Measurements from ENCODE around the gene CFI. TPM values are rescaled to one million over a fixed set of nuclear protein-coding genes. Genes with fewer than 3 reads are reported as not detected.

CFI gene
- total and polyA plus RNA-seq, 2 of the 8 experiments (the other 6 are each of a cell fraction or from before 2014, with no cell fraction given) = not detected

DNA sequence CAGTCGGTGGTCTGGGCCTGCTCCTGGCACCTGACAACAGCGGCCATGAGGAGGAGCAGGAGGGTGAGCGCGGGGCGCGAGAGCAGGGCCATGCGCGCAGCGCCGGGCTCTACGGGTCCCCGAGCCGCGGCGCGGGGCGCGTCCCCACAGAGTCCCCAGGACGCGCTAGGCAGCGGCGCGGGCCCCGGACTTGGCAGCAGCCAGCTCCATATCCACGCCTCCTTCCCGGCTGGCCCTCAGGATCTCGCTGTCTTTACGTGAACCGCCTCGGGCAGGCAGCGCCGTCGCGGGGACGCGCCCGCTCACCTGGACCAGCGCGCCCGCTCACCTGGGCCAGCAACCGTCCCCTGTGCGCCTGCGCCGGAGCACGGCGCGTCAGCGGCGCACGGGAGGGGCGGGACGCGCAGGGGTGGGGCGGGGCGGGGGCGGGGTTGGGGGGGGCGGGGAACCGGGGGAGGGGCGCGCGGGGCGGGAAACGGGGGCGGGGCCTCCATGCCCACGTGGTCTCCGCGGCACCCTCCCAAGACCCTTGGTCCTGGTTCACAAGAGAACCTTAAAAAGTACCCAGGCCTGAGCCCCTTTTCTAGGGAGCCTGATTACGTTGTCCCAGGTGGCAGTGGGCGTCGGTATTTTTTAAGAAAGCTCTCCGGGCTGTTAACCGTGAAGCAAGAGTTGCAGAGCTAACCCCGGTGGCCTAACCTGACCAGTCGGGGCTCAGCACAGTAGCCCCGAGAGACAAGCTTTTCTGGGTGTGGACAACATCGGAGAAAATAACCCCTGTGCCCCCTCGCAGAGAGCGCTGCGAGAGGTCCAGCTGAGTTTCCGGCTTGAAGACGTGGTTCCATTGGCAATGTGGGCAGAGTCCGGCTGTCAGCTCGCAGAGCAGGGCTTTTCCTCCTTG lies 71.8 kb downstream of the CFI start, which contains the start of gene PLA2G12A (continued):
- TF ChIP-seq, protein P1, sequence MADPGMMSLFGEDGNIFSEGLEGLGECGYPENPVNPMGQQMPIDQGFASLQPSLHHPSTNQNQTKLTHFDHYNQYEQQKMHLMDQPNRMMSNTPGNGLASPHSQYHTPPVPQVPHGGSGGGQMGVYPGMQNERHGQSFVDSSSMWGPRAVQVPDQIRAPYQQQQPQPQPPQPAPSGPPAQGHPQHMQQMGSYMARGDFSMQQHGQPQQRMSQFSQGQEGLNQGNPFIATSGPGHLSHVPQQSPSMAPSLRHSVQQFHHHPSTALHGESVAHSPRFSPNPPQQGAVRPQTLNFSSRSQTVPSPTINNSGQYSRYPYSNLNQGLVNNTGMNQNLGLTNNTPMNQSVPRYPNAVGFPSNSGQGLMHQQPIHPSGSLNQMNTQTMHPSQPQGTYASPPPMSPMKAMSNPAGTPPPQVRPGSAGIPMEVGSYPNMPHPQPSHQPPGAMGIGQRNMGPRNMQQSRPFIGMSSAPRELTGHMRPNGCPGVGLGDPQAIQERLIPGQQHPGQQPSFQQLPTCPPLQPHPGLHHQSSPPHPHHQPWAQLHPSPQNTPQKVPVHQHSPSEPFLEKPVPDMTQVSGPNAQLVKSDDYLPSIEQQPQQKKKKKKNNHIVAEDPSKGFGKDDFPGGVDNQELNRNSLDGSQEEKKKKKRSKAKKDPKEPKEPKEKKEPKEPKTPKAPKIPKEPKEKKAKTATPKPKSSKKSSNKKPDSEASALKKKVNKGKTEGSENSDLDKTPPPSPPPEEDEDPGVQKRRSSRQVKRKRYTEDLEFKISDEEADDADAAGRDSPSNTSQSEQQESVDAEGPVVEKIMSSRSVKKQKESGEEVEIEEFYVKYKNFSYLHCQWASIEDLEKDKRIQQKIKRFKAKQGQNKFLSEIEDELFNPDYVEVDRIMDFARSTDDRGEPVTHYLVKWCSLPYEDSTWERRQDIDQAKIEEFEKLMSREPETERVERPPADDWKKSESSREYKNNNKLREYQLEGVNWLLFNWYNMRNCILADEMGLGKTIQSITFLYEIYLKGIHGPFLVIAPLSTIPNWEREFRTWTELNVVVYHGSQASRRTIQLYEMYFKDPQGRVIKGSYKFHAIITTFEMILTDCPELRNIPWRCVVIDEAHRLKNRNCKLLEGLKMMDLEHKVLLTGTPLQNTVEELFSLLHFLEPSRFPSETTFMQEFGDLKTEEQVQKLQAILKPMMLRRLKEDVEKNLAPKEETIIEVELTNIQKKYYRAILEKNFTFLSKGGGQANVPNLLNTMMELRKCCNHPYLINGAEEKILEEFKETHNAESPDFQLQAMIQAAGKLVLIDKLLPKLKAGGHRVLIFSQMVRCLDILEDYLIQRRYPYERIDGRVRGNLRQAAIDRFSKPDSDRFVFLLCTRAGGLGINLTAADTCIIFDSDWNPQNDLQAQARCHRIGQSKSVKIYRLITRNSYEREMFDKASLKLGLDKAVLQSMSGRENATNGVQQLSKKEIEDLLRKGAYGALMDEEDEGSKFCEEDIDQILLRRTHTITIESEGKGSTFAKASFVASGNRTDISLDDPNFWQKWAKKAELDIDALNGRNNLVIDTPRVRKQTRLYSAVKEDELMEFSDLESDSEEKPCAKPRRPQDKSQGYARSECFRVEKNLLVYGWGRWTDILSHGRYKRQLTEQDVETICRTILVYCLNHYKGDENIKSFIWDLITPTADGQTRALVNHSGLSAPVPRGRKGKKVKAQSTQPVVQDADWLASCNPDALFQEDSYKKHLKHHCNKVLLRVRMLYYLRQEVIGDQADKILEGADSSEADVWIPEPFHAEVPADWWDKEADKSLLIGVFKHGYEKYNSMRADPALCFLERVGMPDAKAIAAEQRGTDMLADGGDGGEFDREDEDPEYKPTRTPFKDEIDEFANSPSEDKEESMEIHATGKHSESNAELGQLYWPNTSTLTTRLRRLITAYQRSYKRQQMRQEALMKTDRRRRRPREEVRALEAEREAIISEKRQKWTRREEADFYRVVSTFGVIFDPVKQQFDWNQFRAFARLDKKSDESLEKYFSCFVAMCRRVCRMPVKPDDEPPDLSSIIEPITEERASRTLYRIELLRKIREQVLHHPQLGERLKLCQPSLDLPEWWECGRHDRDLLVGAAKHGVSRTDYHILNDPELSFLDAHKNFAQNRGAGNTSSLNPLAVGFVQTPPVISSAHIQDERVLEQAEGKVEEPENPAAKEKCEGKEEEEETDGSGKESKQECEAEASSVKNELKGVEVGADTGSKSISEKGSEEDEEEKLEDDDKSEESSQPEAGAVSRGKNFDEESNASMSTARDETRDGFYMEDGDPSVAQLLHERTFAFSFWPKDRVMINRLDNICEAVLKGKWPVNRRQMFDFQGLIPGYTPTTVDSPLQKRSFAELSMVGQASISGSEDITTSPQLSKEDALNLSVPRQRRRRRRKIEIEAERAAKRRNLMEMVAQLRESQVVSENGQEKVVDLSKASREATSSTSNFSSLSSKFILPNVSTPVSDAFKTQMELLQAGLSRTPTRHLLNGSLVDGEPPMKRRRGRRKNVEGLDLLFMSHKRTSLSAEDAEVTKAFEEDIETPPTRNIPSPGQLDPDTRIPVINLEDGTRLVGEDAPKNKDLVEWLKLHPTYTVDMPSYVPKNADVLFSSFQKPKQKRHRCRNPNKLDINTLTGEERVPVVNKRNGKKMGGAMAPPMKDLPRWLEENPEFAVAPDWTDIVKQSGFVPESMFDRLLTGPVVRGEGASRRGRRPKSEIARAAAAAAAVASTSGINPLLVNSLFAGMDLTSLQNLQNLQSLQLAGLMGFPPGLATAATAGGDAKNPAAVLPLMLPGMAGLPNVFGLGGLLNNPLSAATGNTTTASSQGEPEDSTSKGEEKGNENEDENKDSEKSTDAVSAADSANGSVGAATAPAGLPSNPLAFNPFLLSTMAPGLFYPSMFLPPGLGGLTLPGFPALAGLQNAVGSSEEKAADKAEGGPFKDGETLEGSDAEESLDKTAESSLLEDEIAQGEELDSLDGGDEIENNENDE (IDR thresholded peaks at IDR 0.05; ENCODE audit: insufficient replicate concordance, low read length) = no peak
- TF ChIP-seq HDAC2 (IDR thresholded peaks at IDR 0.05; ENCODE audit: borderline replicate concordance in 1 of 2, low read depth in 2 of 2, low read length in 2 of 2) = peak in 1 of 2 experiments; percentile 62; a peak in 2 of 4 replicates
- peak; percentile 54 for TF ChIP-seq SAP30 (IDR thresholded peaks at IDR 0.05; ENCODE audit: insufficient read depth, insufficient replicate concordance, low read length)
- TF ChIP-seq POLR2AphosphoS5 (IDR thresholded peaks at IDR 0.05; ENCODE audit: low read depth, low read length) = peak; percentile 77; the same call in 1 of the 2 replicates
- TF ChIP-seq TEAD4 (IDR thresholded peaks at IDR 0.05; ENCODE audit: low read depth, low read length) = no peak
- peak; percentile 67 for TF ChIP-seq KDM4A (IDR thresholded peaks at IDR 0.05; ENCODE audit: low read depth, low read length, severe bottlenecking)
- TF ChIP-seq, protein P2, sequence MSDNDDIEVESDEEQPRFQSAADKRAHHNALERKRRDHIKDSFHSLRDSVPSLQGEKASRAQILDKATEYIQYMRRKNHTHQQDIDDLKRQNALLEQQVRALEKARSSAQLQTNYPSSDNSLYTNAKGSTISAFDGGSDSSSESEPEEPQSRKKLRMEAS (IDR thresholded peaks at IDR 0.05) = peak; percentile 80
- TF ChIP-seq PHF8 (conservative IDR thresholded peaks at IDR 0.05; ENCODE audit: low read depth, low read length) = peak; percentile 71

Data from H1 (cell line).